Tibial nerve (tissue), 4 donors: ENCODE measurements around the gene KLK12.

ENCODE experiments used
- EP300 ChIP-seq, 2 donors: sonication (generic); formaldehyde crosslinking; IDR thresholded peaks; one replicate each; pipeline ENCODE4 v1.6.1; 2017; ENCODE audit warnings: antibody characterized with exemption in 2 of 2, mild to moderate bottlenecking in 1 of 2
- POLR2A ChIP-seq, 2 donors: fragments of 450-650 bp; IDR thresholded peaks; one replicate each; pipeline ENCODE4 v1.6.1; 2017; ENCODE audit warnings: antibody characterized with exemption in 2 of 2, mild to moderate bottlenecking in 2 of 2, moderate library complexity in 2 of 2
- TF ChIP-seq, protein P1 (sequence below), 5 experiments: fragments of 200-600 bp in 3 of 5; fragments of 450-650 bp in 2 of 5; sonication (generic) in 3 of 5; IDR thresholded peaks; one replicate each; pipeline ENCODE4 v1.5.1; 2016 to 2019; ENCODE audit warnings: antibody characterized with exemption in 5 of 5, mild to moderate bottlenecking in 3 of 5, moderate library complexity in 2 of 5

DNA sequence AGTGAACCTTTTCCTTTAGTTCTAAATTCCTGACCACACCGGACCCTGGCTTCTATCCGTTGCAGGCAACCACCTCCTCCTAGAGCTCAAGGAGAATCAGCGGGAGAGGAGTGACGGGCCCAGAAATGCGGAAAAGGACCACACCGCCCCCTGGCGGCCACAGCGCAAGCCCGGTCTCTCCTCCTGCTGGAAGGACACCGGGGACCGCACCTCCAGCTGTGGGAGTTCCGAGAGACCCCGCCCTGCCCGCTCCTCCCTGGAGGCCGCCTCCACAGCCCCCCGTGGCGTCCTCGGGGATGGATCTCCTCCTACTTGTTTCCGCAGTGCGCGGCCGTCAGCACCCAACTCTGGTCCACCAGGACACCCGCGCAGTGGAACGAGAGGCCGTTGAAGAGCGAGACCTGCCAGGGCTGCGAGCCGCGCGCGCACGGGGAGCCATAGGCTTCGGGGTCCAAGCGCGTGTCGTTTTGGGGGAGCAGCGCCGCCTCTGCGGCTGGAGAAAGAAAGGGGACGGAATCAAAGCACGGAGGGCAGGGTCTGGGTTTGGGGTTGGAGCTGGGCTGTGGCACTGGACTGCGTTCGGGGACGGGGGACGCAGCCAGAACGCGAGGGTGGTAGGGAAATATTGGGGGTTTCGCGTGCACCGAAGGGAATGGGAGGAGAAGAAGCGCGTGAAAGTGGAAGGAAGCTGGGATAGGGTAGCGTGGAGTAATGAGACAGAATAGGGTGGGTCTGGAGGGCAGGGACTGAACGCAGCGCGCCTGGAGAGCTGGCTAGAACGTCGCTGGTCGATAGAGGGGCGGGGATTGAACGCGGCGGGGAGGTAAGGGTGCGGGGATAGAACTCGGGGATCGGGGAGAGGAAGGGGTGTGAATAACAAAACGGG is 17.8 kb downstream of the KLK12 start:
- TF ChIP-seq, protein P1, sequence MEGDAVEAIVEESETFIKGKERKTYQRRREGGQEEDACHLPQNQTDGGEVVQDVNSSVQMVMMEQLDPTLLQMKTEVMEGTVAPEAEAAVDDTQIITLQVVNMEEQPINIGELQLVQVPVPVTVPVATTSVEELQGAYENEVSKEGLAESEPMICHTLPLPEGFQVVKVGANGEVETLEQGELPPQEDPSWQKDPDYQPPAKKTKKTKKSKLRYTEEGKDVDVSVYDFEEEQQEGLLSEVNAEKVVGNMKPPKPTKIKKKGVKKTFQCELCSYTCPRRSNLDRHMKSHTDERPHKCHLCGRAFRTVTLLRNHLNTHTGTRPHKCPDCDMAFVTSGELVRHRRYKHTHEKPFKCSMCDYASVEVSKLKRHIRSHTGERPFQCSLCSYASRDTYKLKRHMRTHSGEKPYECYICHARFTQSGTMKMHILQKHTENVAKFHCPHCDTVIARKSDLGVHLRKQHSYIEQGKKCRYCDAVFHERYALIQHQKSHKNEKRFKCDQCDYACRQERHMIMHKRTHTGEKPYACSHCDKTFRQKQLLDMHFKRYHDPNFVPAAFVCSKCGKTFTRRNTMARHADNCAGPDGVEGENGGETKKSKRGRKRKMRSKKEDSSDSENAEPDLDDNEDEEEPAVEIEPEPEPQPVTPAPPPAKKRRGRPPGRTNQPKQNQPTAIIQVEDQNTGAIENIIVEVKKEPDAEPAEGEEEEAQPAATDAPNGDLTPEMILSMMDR (IDR thresholded peaks at IDR 0.05) = peak; percentile 31 to 66 (median 59)
- TF ChIP-seq POLR2A (IDR thresholded peaks at IDR 0.05) = no peak
- no peak for TF ChIP-seq EP300 (IDR thresholded peaks at IDR 0.05)
